Measurements from ENCODE around the gene QTRT2.

GRCh38 chr3:114034787-114035545 lies 21.6 kb upstream of the QTRT2 start:
- no peak for TF ChIP-seq MAFK (IDR thresholded peaks at IDR 0.05; ENCODE audit: partially characterized antibody)
- TF ChIP-seq JUNB (IDR thresholded peaks at IDR 0.05) = no peak
- TF ChIP-seq MAX (IDR thresholded peaks at IDR 0.05) = no peak
- TF ChIP-seq CEBPB (IDR thresholded peaks at IDR 0.05) = no peak
- no peak for TF ChIP-seq CHD4 (IDR thresholded peaks at IDR 0.05; ENCODE audit: borderline replicate concordance)
- TF ChIP-seq RNF2 (IDR thresholded peaks at IDR 0.05; ENCODE audit: borderline replicate concordance, low read depth) = no peak

All from A549 (cell line).